Liver (tissue), 9 donors: ENCODE measurements around the gene FAM222A. TPM values are rescaled to one million over a fixed set of nuclear protein-coding genes. Genes with fewer than 3 reads are reported as not detected.

Experiments used
- DNase-seq: peaks from one replicate; pipeline ENCODE4 v3.0.0-alpha.2; 2017; ENCODE audit warnings: low spot score
- H3K27ac ChIP-seq, 2 donors: one replicate each; pipeline ENCODE4 v1.7.0; 2013; ENCODE audit warnings: inconsistent platforms in 2 of 2, low read length in 2 of 2, control low read depth in 1 of 2, low read depth in 1 of 2, mild to moderate bottlenecking in 1 of 2
- H3K27me3 ChIP-seq, 4 donors: one replicate each; pipeline versions ENCODE4 v1.6.1 to v1.7.0; 2013; ENCODE audit warnings: low read length in 3 of 4, inconsistent platforms in 1 of 4, mild to moderate bottlenecking in 1 of 4, moderate library complexity in 1 of 4; ENCODE audit not compliant: control insufficient read depth in 4 of 4, insufficient read depth in 4 of 4
- H3K36me3 ChIP-seq, 4 donors: one replicate each; pipeline versions ENCODE4 v1.6.1 to v1.7.0; 2013; ENCODE audit warnings: low read length in 3 of 4, mild to moderate bottlenecking in 3 of 4, low read depth in 1 of 4, moderate library complexity in 1 of 4; ENCODE audit not compliant: control insufficient read depth in 4 of 4, insufficient read depth in 3 of 4
- H3K4me1 ChIP-seq, 4 donors: one replicate each; pipeline versions ENCODE4 v1.6.1 to v1.7.0; 2013; ENCODE audit warnings: low read length in 3 of 4, mild to moderate bottlenecking in 3 of 4, moderate library complexity in 1 of 4; ENCODE audit not compliant: control insufficient read depth in 4 of 4, insufficient read depth in 4 of 4
- H3K4me3 ChIP-seq, 3 donors: one replicate each; pipeline versions ENCODE4 v1.6.1 to v1.7.0; 2013; ENCODE audit warnings: low read length in 3 of 3, control low read depth in 1 of 3, low read depth in 1 of 3, mild to moderate bottlenecking in 1 of 3
- H3K9ac ChIP-seq, 2 donors: one replicate each; pipeline ENCODE4 v1.7.0; 2013; ENCODE audit warnings: low read length in 2 of 2, mild to moderate bottlenecking in 2 of 2, moderate library complexity in 2 of 2, control low read depth in 1 of 2, low read depth in 1 of 2
- H3K9me3 ChIP-seq, 4 donors: one replicate each; pipeline versions ENCODE4 v1.6.1 to v1.7.0; 2013; ENCODE audit warnings: low read length in 3 of 4; ENCODE audit not compliant: control insufficient read depth in 4 of 4
- EGR1 ChIP-seq, 2 donors: IDR thresholded peaks; 2 replicates each; pipeline ENCODE4 v1.6.1; 2016 to 2018; ENCODE audit warnings: antibody characterized with exemption in 2 of 2, low read depth in 2 of 2
- FOXA1 ChIP-seq: IDR thresholded peaks from 2 replicates; pipeline ENCODE4 v1.6.1; 2016; ENCODE audit warnings: antibody characterized with exemption
- FOXA2 ChIP-seq: IDR thresholded peaks from 2 replicates; pipeline ENCODE4 v1.6.1; 2016; ENCODE audit warnings: antibody characterized with exemption
- GABPA ChIP-seq, 2 donors: IDR thresholded peaks in 1 of 2; conservative IDR thresholded peaks in 1 of 2; 2 replicates each; pipeline ENCODE4 v1.6.1; 2016; ENCODE audit warnings: antibody characterized with exemption in 2 of 2, mild to moderate bottlenecking in 1 of 2, moderate library complexity in 1 of 2
- HNF4A ChIP-seq, 2 donors: conservative IDR thresholded peaks; 2 replicates each; pipeline ENCODE4 v1.6.1; 2016; ENCODE audit warnings: antibody characterized with exemption in 2 of 2, mild to moderate bottlenecking in 2 of 2
- HNF4G ChIP-seq: IDR thresholded peaks from 2 replicates; pipeline ENCODE4 v1.6.1; 2016; ENCODE audit warnings: antibody characterized with exemption
- JUND ChIP-seq, 2 donors: IDR thresholded peaks; 2 replicates each; pipeline ENCODE4 v1.6.1; 2016; ENCODE audit warnings: antibody characterized with exemption in 2 of 2
- MAX ChIP-seq: IDR thresholded peaks from 2 replicates; pipeline ENCODE4 v1.6.1; 2016; ENCODE audit warnings: antibody characterized with exemption
- NR2F2 ChIP-seq: IDR thresholded peaks from 2 replicates; pipeline ENCODE4 v1.6.1; 2016; ENCODE audit warnings: antibody characterized with exemption
- RAD21 ChIP-seq, 2 donors: IDR thresholded peaks; 2 replicates each; pipeline ENCODE4 v1.6.1; 2016; ENCODE audit warnings: antibody characterized with exemption in 2 of 2, mild to moderate bottlenecking in 2 of 2
- REST ChIP-seq: IDR thresholded peaks from 2 replicates; pipeline ENCODE4 v1.6.1; 2016; ENCODE audit warnings: antibody characterized with exemption, mild to moderate bottlenecking
- RXRA ChIP-seq, 2 donors: IDR thresholded peaks; 2 replicates each; pipeline ENCODE4 v1.6.1; 2017 to 2018; ENCODE audit warnings: antibody characterized with exemption in 2 of 2, mild to moderate bottlenecking in 1 of 2
- SP1 ChIP-seq: IDR thresholded peaks from 2 replicates; pipeline ENCODE4 v1.6.1; 2018; ENCODE audit warnings: antibody characterized with exemption, mild to moderate bottlenecking
- TAF1 ChIP-seq: conservative IDR thresholded peaks from 2 replicates; pipeline ENCODE4 v1.6.1; 2016; ENCODE audit warnings: antibody characterized with exemption, mild to moderate bottlenecking
- YY1 ChIP-seq: IDR thresholded peaks from 2 replicates; pipeline ENCODE4 v1.6.1; 2016; ENCODE audit warnings: antibody characterized with exemption, mild to moderate bottlenecking
- ZBTB33 ChIP-seq: IDR thresholded peaks from 2 replicates; pipeline ENCODE4 v1.6.1; 2016; ENCODE audit warnings: antibody characterized with exemption
- WGBS: extraction: QIAGEN DNeasy Blood & Tissue Kit; methylation state at CpG from one replicate; pipeline ENCODE4 v1.1.7; 2013; 5-methylcytosine and 5-hydroxymethylcytosine counted together
- polyA plus RNA-seq, 2 donors: library from polyadenylated mRNA; stranded (reverse) in 1 of 2; unstranded in 1 of 2; fragments of 200-250 nt in 1 of 2; fragments of >200 nt in 1 of 2; fragmentation: Nextera tagmentation in 1 of 2; extraction: Ambion mirVana in 1 of 2; gene quantifications; one replicate each; pipeline versions ENCODE4 v1.2.1 to v1.2.3, GENCODE V29; 2013 to 2015
- total RNA-seq, 2 donors: library from RNA; depleted of rRNA; stranded (reverse); fragments of >200 nt; gene quantifications; one replicate each; pipeline ENCODE4 v1.2.3, GENCODE V29; 2014
- TF ChIP-seq, protein P1 (sequence below): fragments of 150-350 bp; IDR thresholded peaks from 2 replicates; pipeline ENCODE4 v1.5.1; 2017; ENCODE audit warnings: improper control_type of control experiment, low read depth, low read length; ENCODE audit not compliant: missing input control
- TF ChIP-seq, protein P2 (sequence below): IDR thresholded peaks from 2 replicates; pipeline ENCODE4 v1.6.1; 2016; ENCODE audit warnings: antibody characterized with exemption
- donor health status: healthy.
- donor health status: healthy.
- donor health status: healthy.
- donor health status: healthy.
- donor health status: healthy.

Gene FAM222A
- total and polyA plus RNA-seq, 4 donors, result 0.97 to 2.2 (median 1.9) TPM

GRCh38 chr12:109743076-109743910 is 29.7 kb downstream of the FAM222A start:
- DNase-seq, result no peak
- Histone ChIP-seq H3K36me3 (no peaks in the 10 kb centered on the region), H3K9ac (no peak overlapping the region), H3K4me3 (no peak overlapping the region), H3K9me3 (no peaks in the 10 kb centered on the region), H3K27me3 (no peaks in the 10 kb centered on the region), H3K4me1 (peaks cover 10 to 27% (median 19%) of the 10 kb centered on the region in 4 donors), H3K27ac (no peak overlapping the region)
- WGBS, result 95% methylated on average over 17 of the region's 17 CpGs
- TF ChIP-seq HNF4G (no peak), JUND (IDR thresholded peaks at IDR 0.05) (no peak), HNF4A (conservative IDR thresholded peaks at IDR 0.05) (no peak), YY1 (no peak), GABPA (IDR thresholded peaks at IDR 0.05 in 1 of 2, conservative IDR thresholded peaks at IDR 0.05 in 1 of 2) (no peak), RAD21 (IDR thresholded peaks at IDR 0.05) (no peak), REST (no peak), MAX (no peak), RXRA (IDR thresholded peaks at IDR 0.05) (no peak), ZBTB33 (no peak), FOXA1 (no peak), EGR1 (IDR thresholded peaks at IDR 0.05; ENCODE audit: low read depth in 2 of 2) (no peak), SP1 (no peak), FOXA2 (no peak), NR2F2 (no peak), TAF1 (no peak)
- TF ChIP-seq, protein P1, sequence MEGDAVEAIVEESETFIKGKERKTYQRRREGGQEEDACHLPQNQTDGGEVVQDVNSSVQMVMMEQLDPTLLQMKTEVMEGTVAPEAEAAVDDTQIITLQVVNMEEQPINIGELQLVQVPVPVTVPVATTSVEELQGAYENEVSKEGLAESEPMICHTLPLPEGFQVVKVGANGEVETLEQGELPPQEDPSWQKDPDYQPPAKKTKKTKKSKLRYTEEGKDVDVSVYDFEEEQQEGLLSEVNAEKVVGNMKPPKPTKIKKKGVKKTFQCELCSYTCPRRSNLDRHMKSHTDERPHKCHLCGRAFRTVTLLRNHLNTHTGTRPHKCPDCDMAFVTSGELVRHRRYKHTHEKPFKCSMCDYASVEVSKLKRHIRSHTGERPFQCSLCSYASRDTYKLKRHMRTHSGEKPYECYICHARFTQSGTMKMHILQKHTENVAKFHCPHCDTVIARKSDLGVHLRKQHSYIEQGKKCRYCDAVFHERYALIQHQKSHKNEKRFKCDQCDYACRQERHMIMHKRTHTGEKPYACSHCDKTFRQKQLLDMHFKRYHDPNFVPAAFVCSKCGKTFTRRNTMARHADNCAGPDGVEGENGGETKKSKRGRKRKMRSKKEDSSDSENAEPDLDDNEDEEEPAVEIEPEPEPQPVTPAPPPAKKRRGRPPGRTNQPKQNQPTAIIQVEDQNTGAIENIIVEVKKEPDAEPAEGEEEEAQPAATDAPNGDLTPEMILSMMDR, result no peak
- TF ChIP-seq, protein P2, sequence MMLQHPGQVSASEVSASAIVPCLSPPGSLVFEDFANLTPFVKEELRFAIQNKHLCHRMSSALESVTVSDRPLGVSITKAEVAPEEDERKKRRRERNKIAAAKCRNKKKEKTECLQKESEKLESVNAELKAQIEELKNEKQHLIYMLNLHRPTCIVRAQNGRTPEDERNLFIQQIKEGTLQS, result no peak
